Dermis blood vessel endothelial cell (primary cell): ENCODE measurements around the gene TNFRSF12A. TPM values are rescaled to one million over a fixed set of nuclear protein-coding genes. Genes with fewer than 3 reads are reported as not detected.
"Not testable (repeated sequence)": the region's sequence is repeated elsewhere in the genome, so short reads cannot be mapped to it uniquely, and the experiment has no call there.

Source experiments
- DNase-seq: peaks from one replicate; pipeline ENCODE4 v3.0.0; 2010
- total RNA-seq: library from RNA; depleted of rRNA; stranded (reverse); fragments of >200 nt; gene quantifications from 2 replicates; pipeline ENCODE4 v1.2.3, GENCODE V29; 2014

The TNFRSF12A gene
- total RNA-seq, 1 donor from 2014 or later, result 45.4 TPM

- not testable (repeated sequence) for DNase-seq
Measured at GRCh38 chr16:3069146-3069545, 49.0 kb downstream of the TNFRSF12A start.

- no peak for DNase-seq
Measured at GRCh38 chr16:3070608-3071111, 50.5 kb downstream of the TNFRSF12A start.

- DNase-seq, result no peak
Measured at GRCh38 chr16:3071655-3072054, 51.5 kb downstream of the TNFRSF12A start.

Other genes starting within 250 kb of the TNFRSF12A start
- gene ELOB, start 243.1 kb upstream of the TNFRSF12A start, total RNA-seq, result 132 and 314 TPM in 2 replicates
- not detected in 2 replicates for gene PRSS33, start 232.8 kb upstream of the TNFRSF12A start, total RNA-seq
- gene PRSS41, start 221.9 kb upstream of the TNFRSF12A start, total RNA-seq, result not detected in 2 replicates
- gene PRSS21, start 203.1 kb upstream of the TNFRSF12A start, total RNA-seq, result 1.0 and 2.1 TPM in 2 replicates
- 0.19 and 0.68 TPM in 2 replicates for gene ZG16B, start 190.1 kb upstream of the TNFRSF12A start, total RNA-seq
- gene PRSS22, start 162.2 kb upstream of the TNFRSF12A start, total RNA-seq, result not detected in 2 replicates
- 36.0 and 72.2 TPM in 2 replicates for gene FLYWCH2, start 137.2 kb upstream of the TNFRSF12A start, total RNA-seq
- 39.5 and 41.0 TPM in 2 replicates for gene FLYWCH1, start 108.4 kb upstream of the TNFRSF12A start, total RNA-seq
- not detected in 2 replicates for gene KREMEN2, start 56.1 kb upstream of the TNFRSF12A start, total RNA-seq
- gene PAQR4, start 51.0 kb upstream of the TNFRSF12A start, total RNA-seq, result 9.4 and 12.8 TPM in 2 replicates
- 4.4 and 10.6 TPM in 2 replicates for gene PKMYT1, start 39.9 kb upstream of the TNFRSF12A start, total RNA-seq
- gene CLDN9, start 7.4 kb upstream of the TNFRSF12A start, total RNA-seq, result not detected in 2 replicates
- not detected in 2 replicates for gene CLDN6, start 2.2 kb upstream of the TNFRSF12A start, total RNA-seq
- gene HCFC1R1, start 3.6 kb downstream of the TNFRSF12A start, total RNA-seq, result 2.6 and 5.2 TPM in 2 replicates
- gene THOC6, start 3.7 kb downstream of the TNFRSF12A start, total RNA-seq, result 21.4 and 25.4 TPM in 2 replicates
- not detected in 2 replicates for gene BICDL2, start 16.6 kb downstream of the TNFRSF12A start, total RNA-seq
- gene MMP25, start 26.2 kb downstream of the TNFRSF12A start, total RNA-seq, result 0.09 TPM in 1 of 2 replicates, not detected in the other
- 29.5 and 133 TPM in 2 replicates for gene IL32, start 45.3 kb downstream of the TNFRSF12A start, total RNA-seq
- not detected in 2 replicates for gene ZSCAN10, start 78.9 kb downstream of the TNFRSF12A start, total RNA-seq
- gene ZNF205, start 92.2 kb downstream of the TNFRSF12A start, total RNA-seq, result 26.2 and 30.2 TPM in 2 replicates
- 6.6 and 14.6 TPM in 2 replicates for gene ZNF213, start 114.7 kb downstream of the TNFRSF12A start, total RNA-seq
- gene OR1F1, start 167.8 kb downstream of the TNFRSF12A start, total RNA-seq, result not detected in 2 replicates
- 11.2 and 11.6 TPM in 2 replicates for gene ZNF200, start 214.8 kb downstream of the TNFRSF12A start, total RNA-seq
- gene MEFV, start 236.3 kb downstream of the TNFRSF12A start, total RNA-seq, result under 0.01 and 0.05 TPM in 2 replicates